CD4-positive, alpha-beta T cell treated with Interleukin-15 for 4 hours (primary cell): ENCODE results near the gene PDHX.
"Not testable (repeated sequence)": the region's sequence is repeated elsewhere in the genome, so short reads cannot be mapped to it uniquely, and the experiment has no call there.

Experiments used
- DNase-seq: peaks from one replicate; pipeline ENCODE4 v3.0.0-alpha.2; 2020; ENCODE audit warnings: low spot score

The PDHX gene

GRCh38 chr11:35021589-35021988 is 105.2 kb downstream of the PDHX start:
- DNase-seq, result no peak

GRCh38 chr11:35023940-35024339 is 107.5 kb downstream of the PDHX start:
- DNase-seq, result not testable (repeated sequence)

- not testable (repeated sequence) for DNase-seq
Measured at GRCh38 chr11:35028007-35028406, 111.6 kb downstream of the PDHX start.

GRCh38 chr11:35029979-35030682 is 113.7 kb downstream of the PDHX start:
- peak; percentile 86 for DNase-seq

GRCh38 chr11:35030716-35031213 is 114.3 kb downstream of the PDHX start:
- peak; percentile 68 for DNase-seq

GRCh38 chr11:35031346-35031745 is 114.9 kb downstream of the PDHX start:
- DNase-seq, result no peak

GRCh38 chr11:35031867-35032266 is 115.4 kb downstream of the PDHX start:
- DNase-seq, result peak; percentile 21

- DNase-seq, result no peak
Measured at GRCh38 chr11:35033011-35033410, 116.6 kb downstream of the PDHX start.

GRCh38 chr11:35034401-35034800 is 118.0 kb downstream of the PDHX start:
- DNase-seq, result no peak

GRCh38 chr11:35035894-35036408 is 119.5 kb downstream of the PDHX start:
- no peak for DNase-seq

GRCh38 chr11:35036639-35037038 is 120.2 kb downstream of the PDHX start:
- no peak for DNase-seq

- no peak for DNase-seq
Measured at GRCh38 chr11:35038211-35038928, 122.0 kb downstream of the PDHX start.

GRCh38 chr11:35039076-35039475 is 122.7 kb downstream of the PDHX start:
- DNase-seq, result no peak

GRCh38 chr11:35040221-35040942 is 124.0 kb downstream of the PDHX start:
- DNase-seq, result peak; percentile 91

GRCh38 chr11:35041070-35041554 is 124.7 kb downstream of the PDHX start:
- no peak for DNase-seq

GRCh38 chr11:35042224-35042623 is 125.8 kb downstream of the PDHX start:
- DNase-seq, result no peak

- DNase-seq, result no peak
Measured at GRCh38 chr11:35042913-35043312, 126.5 kb downstream of the PDHX start.

GRCh38 chr11:35043936-35044335 is 127.5 kb downstream of the PDHX start:
- no peak for DNase-seq

- DNase-seq, result peak; percentile 95
Measured at GRCh38 chr11:35045236-35045820, 128.9 kb downstream of the PDHX start.
